HG03060 (cell line): ENCODE measurements around the gene CEP63.
"Not testable (repeated sequence)": the region's sequence is repeated elsewhere in the genome, so short reads cannot be mapped to it uniquely, and the experiment has no call there.

Source experiments
- ATAC-seq: cut with Tn5 transposase; IDR thresholded peaks from one replicate; pipeline ENCODE4 v1.9.1; 2021; ENCODE audit warnings: low read depth, moderate number of reproducible peaks; ENCODE audit not compliant: unreplicated experiment

The CEP63 gene

DNA sequence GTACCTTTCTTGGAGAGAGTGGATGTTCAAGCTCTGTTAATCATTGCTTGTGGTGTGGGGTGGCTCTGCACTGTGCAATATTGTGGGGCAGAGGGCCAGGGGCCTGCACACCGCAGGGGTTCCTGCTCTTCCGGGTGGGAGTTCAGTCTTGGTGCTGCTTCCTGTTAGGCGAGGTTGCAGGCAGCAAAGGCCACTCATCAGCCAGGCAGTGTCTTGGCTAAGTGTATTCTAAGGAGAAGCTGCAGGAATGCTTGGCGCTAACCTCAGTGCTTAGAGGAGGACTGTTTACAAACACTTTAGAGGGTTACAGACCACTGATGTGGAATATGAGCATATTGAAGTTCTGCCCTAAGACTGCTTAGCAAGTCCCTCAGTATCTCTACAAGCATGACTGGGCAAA lies 81.7 kb downstream of the CEP63 start:
- ATAC-seq, result no peak

DNA sequence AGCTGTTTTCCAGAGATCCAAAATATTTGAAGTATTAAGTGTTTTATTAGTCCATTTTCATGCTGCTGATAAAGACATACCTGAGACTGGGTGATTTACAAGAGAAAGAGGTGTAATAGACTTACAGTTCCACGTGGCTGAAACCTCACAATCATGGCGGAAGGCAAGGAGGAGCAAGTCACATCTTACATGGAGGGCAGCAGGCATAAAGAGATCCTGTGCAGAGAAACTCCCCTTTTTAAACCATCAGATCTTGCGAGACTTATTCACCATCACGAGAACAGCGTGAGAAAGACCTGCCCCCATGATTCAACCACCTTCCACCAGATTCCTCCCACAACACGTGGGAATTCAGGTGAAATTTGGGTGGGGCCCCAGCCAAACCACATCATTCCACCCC lies 82.9 kb downstream of the CEP63 start:
- no peak for ATAC-seq

DNA sequence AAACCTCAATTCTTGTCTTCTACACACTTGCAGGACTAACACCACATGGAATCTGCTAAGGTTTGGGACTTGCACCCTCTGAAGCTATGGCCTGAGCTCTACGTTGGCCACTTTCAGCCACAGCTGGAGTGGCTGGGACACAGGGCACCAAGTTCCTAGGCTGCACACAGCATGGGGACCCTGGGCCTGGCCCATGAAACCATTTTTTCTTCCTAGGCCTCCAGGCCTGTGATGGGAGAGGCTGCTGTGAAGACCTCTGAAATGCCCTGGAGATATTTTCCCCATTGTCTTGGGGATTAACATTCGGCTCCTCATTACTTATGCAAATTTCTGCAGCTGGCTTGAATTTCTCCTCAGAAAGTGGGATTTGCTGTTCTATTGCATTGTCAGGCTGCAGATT lies 84.0 kb downstream of the CEP63 start:
- ATAC-seq, result not testable (repeated sequence)

DNA sequence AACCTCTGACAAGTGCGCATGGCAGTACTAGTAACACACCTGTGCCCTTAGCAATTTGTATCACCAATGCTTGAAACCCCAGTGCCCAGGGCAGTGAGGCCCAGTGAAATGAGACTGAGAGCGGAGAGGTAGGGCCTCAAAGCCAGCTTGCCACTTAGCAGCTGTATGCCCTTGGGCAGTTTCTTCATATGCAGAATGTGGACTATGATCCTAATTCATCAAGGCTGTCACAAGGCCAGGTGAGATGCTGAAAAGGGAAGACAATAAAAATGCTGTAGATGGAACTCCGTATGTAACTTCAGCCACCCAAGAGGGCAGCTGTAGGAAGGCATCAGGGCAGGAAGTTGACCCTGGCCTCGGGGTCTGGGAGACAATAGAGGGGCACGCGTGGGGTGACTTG lies 90.6 kb downstream of the CEP63 start:
- ATAC-seq, result no peak

DNA sequence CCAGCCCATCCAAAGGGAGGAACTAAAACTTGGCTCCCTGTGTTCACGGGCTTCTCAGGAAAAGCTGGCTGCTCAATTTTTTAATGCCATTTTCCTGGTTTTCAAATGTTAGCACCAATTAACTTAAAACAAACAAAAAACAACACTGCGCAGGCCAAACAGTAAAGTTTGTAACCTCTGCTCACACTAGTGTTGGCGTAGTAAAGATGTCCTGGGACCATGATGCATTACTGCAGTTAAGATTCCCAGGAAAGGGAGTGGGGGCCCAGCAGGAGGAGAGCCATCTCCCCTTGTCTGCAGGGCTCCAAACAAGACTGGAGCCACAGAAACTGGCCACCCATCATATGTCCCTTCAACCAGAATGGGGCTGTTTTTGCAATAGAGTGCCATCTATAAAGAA lies 91.0 kb downstream of the CEP63 start:
- ATAC-seq, result no peak

DNA sequence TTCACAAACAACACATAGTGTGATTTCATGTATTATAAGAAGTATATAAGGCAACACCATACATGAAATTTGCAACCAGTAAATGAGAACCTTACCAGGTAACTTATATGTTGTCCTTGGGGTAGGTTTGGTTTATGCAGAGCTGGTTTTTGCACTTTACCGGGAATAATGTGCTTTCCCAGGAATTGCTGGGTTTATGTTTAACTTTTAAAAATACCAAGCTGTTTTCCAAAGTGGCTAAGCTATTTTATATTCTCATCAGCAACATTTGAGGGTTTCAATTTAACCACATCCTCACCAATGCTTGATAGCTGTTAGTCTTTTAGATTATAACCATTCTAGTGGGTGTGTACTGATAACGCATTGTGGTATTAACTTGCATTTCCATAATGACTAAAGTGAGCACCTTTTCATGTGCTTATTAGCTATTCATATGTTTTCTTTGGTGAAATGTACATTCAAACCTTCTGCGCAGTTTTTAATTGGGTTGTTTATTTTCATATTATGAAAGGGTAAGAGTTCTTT lies 93.3 kb downstream of the CEP63 start:
- ATAC-seq, result no peak

DNA sequence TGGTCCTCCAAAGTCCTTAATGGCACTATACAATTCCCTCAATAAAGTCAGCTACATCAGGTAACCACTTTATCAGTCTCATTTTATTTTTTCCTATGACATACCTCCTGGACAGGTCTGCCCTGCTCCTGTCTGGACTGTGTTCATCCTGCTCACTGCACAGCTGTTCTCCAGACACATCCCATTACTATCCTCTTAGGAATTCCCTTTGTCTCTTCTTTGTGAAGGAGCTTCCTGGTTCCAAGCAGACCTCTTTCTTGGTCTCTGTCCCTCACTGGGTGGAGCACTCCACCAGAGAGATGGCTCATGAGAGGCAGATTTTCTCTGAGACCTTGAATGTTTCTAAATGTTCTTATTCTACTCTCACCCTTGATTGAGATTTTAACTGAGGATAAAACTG lies 104.9 kb downstream of the CEP63 start:
- ATAC-seq, result no peak

DNA sequence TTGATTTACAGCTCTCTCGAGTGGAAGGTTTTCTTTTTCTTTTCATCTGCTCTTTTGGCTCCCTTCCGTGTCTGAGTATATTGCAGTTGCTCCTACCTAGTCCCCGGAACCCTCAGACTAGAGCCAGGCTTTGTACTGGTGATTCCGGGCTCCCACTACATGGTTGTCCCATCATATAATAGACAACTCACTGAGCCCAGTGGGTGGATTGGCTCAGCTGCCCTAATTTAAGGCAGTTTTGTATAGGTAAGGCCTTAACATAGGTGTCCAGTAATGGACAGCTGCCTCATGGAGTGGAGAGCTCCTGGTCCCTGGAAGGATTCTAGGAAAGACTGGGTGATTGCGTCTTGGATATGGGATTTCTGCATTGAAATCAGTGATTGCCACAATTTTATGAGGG lies 106.9 kb downstream of the CEP63 start:
- no peak for ATAC-seq

DNA sequence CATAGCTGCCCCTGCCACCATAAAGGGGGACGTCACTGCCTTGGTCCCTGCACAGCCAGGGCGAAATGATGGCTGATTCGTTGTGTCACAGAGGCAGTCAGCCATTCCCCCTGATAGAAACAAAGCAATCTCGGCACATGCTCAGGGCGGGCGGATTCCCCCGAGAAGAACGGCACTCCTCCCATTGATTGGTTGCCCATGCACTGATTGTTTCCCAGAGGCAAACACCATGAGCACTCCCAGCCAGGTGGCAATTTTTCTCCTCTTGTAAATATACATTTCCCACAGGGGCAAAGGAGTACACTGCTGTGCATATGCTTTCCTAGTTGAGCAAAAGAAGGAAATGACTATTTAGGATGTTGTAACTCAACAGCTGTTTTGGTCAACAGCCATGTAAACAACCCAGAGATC lies 108.5 kb downstream of the CEP63 start:
- no peak for ATAC-seq

DNA sequence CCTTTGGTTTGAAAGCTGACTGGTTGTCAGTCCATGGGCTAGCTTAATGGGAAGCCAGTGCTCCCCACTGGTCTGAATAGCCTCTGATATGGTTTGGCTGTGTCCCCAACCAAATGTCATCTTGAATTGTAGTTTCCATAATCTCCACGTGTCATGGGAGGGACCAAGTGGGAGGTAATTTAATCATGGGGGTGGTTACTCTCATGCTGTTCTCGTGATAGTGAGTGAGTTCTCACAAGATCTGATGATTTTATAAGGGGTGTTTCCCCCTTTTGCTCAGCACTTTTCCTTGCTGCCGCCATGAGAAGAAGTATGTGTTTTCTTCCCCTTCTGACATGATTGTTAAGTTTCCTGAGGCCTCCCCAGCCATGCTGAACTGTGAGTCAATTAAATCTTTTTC lies 109.1 kb downstream of the CEP63 start:
- ATAC-seq, result not testable (repeated sequence)

DNA sequence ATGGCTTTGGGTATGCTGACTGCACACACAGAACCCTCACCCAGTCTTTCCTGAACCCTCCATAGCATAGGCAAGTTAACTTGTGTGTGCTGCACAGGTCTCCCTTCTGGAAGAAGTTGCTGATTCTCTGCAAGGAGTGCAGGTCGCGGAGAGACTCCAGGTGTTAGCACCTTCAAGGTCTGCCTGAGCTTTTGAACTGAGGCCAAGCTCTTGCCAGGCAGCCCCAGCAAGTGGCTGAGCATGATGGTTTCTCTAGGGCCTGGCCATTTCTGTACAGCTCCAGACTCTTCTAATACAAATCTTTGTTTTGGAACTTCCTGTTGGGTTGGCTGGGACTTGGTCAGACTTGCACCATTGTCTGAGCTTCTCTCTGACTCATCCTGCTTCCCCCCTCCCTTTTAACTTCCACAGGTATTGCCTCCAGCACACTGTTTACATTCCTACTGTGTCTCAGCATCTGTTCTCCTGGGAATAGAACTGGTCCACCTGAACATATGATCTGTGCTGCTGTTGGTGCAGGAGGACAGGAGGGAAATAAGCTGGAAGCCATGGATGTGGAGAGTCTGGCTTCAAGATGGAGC lies 111.6 kb downstream of the CEP63 start:
- ATAC-seq, result no peak

DNA sequence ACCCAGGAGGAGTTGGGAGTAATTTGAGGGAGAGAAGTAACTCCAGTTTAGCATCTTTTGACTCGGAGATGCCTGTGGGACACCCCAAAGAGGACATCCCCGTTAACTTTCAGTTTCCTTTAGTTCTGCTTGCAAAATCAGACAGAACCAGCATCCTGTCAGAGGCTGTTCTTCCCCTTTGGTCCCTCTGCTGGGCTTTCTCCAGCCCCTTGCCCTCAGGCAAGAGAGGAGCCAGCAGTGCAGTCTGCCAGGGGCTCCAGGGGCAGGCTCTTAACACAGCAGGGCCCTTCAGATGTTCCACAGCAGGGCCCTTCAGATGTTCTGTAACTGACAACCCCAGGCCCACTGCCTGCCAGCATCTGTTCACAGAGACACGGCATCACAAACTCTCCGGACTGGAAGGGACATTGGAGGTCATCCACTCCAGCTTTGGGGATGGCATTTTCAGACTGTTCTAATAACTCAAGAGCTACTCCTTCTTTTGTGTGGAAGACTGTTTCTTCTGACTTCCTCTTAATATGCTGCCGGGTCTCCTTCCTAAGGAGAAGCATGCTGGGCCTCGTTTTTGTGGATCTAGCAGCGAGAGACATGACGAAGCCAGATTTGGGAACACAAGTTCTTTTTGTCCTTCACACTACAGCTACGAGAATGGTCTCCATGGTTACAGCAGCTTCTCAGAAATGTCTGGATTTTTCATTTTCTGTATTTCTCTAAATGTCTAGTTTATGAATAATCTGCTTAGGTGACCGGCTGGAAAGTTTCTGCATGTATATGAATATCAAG lies 113.1 kb downstream of the CEP63 start:
- no peak for ATAC-seq

DNA sequence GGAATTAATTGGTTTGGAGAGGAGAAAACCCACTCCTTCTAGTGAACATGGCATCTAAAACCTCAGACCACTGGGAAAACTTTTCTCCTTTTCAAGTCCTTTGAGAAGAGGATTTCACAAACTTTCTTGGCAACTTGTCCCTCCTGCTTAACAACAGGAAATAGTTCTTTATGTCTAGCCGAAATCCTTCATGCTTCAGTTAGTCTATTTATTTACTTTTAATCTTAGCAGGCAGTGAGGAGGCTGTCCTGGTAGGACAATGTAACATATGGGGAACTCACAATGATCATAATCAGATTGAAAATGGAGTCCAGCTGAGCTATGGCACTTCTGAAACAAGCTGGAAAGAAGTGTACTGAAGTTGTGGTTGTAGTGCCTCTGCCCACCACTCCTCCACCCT lies 114.3 kb downstream of the CEP63 start:
- ATAC-seq, result no peak

DNA sequence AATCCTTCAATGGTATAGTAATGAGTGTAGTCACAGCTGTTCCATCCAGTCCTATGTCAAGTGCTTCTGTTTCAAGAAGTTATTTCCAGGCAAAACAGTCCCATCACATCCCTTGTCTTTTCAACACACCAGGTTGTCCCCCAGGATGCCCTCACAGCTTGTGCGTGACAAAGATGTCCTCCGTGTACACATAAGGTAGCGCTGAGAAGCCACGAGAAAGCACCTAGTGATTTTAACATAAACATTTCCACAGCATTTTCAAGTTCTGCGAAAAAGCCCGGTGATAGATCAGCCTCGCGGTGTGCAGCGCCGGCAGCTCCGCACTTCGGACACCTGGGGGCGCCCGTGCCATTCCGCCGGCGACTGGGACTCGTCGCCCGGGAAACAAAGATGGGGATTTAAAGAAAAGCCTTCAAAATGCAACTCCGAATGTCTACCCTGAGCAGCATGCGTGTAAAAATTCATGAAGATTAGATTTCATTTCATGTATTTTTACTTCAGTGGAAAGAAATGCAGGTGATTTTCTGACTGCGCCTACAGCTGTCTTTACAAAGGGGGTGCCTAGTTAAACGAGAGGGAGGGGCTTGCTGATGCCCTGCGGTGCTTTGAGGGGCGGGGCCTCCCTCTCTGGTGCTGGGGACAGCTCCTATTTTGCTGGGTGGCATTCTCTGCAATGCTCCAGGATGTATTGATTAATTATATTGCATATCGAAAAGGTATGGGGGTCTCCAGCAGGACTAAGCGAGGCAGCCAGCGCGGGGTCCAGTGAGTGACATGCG lies 115.0 kb downstream of the CEP63 start:
- ATAC-seq, result no peak

DNA sequence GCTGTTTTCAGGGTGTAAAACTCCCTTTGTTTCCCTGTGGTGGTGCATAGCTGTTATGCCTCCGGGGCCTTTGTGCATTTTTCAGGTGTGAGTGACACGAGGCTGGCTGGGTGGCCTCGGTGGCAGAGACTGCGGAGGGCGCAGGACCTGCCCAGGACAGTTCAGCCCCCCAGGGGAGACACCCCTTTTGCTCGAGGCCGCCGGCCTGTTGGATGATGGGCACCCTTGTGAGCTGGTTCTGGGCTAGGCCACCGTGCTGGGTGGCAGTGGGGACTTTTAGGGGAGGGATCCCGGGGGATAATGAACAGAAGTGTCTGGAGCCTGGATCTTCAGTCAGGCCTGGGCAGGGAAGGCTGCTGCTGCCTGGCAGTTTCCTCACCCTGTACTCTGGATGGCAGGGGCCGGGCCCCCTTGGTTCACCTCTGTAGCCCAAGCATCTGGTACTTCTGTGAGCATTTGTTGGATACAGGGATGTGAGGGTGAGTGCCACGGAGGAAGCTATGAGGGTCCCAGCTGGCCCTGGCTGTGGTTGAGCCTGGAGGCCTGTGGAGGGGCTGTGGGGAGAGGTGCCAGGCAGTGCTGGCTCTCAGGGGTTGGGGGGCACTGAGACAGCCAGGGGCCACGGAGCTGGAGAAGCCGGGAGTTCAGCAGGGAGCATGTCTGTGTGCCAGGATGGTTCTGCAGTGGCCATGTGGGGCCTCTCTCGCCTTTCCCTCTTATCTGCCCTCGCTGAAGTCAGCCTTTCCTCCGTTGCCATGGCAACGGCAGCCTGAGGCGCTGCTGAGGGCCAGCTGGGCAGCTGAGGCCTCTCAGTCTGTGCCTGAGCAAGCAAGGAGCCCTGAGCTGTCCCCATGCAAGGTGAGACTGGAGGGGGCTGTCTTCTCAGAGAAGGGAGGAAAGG lies 115.9 kb downstream of the CEP63 start:
- no peak for ATAC-seq

DNA sequence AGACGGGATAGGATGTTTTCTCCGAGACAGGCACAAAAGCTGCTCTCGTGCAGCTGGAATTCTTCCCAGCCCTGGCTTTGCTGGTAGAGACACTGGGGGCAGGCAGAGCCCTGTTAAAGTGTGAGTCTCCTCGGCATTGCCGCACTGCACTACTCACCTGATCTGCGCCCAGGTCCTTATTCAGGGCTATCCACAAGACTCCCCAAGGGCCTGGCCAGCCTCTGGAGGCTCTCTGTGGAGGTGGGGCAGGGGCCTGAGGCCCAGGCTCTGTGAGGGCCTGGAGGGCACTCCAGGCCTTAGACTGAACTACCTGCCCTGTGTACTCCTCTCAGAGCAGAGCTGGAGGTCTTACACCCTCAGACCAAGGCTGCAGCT lies 116.6 kb downstream of the CEP63 start:
- no peak for ATAC-seq

DNA sequence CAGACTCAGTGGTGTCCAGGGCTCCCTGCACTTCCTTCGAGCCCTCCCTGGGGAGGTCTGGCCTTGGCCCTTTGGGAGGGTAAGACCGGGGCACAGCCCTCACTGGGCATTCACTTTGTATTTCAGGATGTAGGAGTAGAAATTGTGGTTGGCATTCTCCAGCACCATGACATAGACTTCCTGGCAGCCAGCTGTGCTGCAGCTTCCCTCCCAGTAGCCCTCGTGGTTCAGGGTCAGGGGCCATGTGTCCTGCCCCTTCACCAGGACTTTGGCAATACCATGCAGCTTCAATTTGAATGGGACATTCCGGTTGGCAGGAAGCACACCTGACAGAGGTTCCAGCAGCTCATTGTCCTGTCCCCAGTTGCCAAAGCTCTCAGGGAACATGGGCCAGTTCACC lies 117.6 kb downstream of the CEP63 start:
- no peak for ATAC-seq

DNA sequence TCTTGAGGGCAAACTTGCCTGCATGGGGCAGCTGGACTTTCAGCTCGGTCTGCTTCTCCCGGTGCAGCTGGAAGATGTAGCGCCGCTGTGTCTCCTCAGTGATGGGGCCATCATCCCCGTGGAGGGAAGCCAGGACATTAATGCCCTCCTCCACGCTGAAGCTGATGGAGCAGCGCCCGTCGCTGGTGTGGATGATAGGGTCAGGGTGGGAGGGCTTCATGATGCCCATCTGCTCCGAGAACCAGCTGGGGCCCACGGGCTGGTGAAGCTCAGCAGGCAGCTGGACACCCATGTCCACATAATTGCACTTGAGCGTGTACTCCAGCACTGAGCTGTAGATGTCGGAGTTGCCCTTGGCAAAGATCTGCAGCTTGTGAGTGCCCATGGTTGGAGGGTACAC lies 118.1 kb downstream of the CEP63 start:
- no peak for ATAC-seq

DNA sequence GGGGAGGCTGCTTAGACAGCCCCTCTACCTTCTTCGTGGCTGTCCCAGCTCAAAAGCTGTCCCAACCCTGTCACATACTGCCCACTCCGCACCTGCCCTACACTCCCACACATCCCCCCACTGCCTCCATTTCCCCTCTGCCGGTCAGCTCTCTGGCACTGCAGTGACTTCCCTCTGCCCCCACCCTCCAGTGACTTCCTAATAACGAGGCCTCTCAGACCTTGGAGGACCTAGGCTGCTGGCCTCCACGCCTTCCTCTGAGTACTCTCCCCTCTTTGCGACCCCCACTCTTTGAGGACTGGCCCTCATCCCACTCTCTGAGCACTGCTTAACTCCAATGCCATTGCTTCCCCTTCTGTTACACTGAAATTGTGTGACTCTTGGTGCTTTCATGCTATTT lies 119.7 kb downstream of the CEP63 start:
- no peak for ATAC-seq
